K562 (cell line): ENCODE data around the gene ELMO1. TPM values are rescaled to one million over a fixed set of nuclear protein-coding genes. Genes with fewer than 3 reads are reported as not detected.

Source experiments
- ATAC-seq: fragments of 200-7000 bp; cut with Tn5 transposase; 3 replicates; pipeline ENCODE4 v1.9.1; 2020; ENCODE audit warnings: moderate library complexity
- BruUV-seq: library from RNA; stranded (reverse); fragments of 400-500 nt; replicated peaks from 2 replicates; lab custom pipeline; 2021; lab: Mats Ljungman, UMichigan
- CTCF ChIA-PET: fragments of 300-600 bp; formaldehyde crosslinking; extraction: SDS; loops from one replicate; lab custom pipeline; 2021; ENCODE audit warnings: low intra/inter-chr PET ratio; lab: Yijun Ruan, JAX
- POLR2A ChIA-PET: fragments of 300-600, 350-650 bp; sonication (Branson Sonifier 250); formaldehyde crosslinking; extraction: SDS; loops from one replicate; lab custom pipeline; 2021; ENCODE audit warnings: antibody characterized with exemption, inconsistent platforms; lab: Yijun Ruan, JAX
- DNase-seq, 4 experiments: peaks; one replicate each; pipeline versions ENCODE4 v3.0.0 to v3.0.0-alpha.2; 2011 to 2018; ENCODE audit warnings: low spot score in 3 of 4, mixed read lengths in 3 of 4; ENCODE audit errors: extremely low read depth in 1 of 4
- FAIRE-seq: peaks from 2 replicates; lab custom pipeline; 2011; peaks lifted over from hg19 to GRCh38; lab: Jason Lieb, UNC
- H2AFZ ChIP-seq: 2 replicates; pipeline ENCODE4 v1.6.0; 2011; ENCODE audit warnings: low read depth, low read length, control low read depth, inconsistent platforms
- H3K27ac ChIP-seq: fragments of 200-600 bp; 3 replicates; pipeline ENCODE4 v1.8.0; 2011; ENCODE audit warnings: low read depth, mild to moderate bottlenecking, control low read depth, inconsistent platforms, low read length, moderate library complexity, mixed read lengths; ENCODE audit errors: extremely low read depth
- H3K27me3 ChIP-seq, 2 experiments: fragments of 300-600 bp in 1 of 2; 2 replicates in 1 of 2; 3 replicates in 1 of 2; pipeline versions ENCODE4 v1.6.0 to v1.8.0; 2011; ENCODE audit warnings: inconsistent platforms in 2 of 2, low read length in 2 of 2, mild to moderate bottlenecking in 1 of 2, mixed read lengths in 1 of 2, moderate library complexity in 1 of 2; ENCODE audit not compliant: control insufficient read depth in 2 of 2, insufficient read depth in 2 of 2
- H3K36me3 ChIP-seq: fragments of 300-600 bp; 3 replicates; pipeline ENCODE4 v1.8.0; 2011; ENCODE audit warnings: mild to moderate bottlenecking, low read length, inconsistent platforms; ENCODE audit not compliant: control insufficient read depth, insufficient read depth
- H3K4me1 ChIP-seq, 2 experiments: fragments of 200-600 bp in 1 of 2; replicated peaks in 1 of 2; 2 replicates in 1 of 2; 3 replicates in 1 of 2; pipeline versions ENCODE4 v1.5.1 to v1.8.0; 2011; ENCODE audit warnings: inconsistent platforms in 2 of 2, low read length in 2 of 2, mild to moderate bottlenecking in 1 of 2, mixed read lengths in 1 of 2, moderate library complexity in 1 of 2; ENCODE audit not compliant: control insufficient read depth in 2 of 2, insufficient read depth in 2 of 2
- H3K4me2 ChIP-seq: 2 replicates; pipeline ENCODE4 v1.6.1; 2011; ENCODE audit warnings: low read length, control low read depth, inconsistent platforms, mixed read lengths; ENCODE audit not compliant: insufficient read depth
- H3K4me3 ChIP-seq: fragments of 200-600 bp; sonication (generic), shearing (Covaris generic); 2 replicates; pipeline ENCODE4 v1.5.1; 2016; ENCODE audit warnings: control low read depth, inconsistent platforms
- H3K79me2 ChIP-seq: fragments of 200-600 bp; 3 replicates; pipeline ENCODE4 v1.8.0; 2011; ENCODE audit warnings: low read length, inconsistent platforms; ENCODE audit not compliant: control insufficient read depth, insufficient read depth
- H3K9ac ChIP-seq, 2 experiments: 2 replicates each; pipeline versions ENCODE4 v1.6.0 to v1.6.1; 2011; ENCODE audit warnings: low read depth in 2 of 2, low read length in 2 of 2, control low read depth in 1 of 2, inconsistent platforms in 1 of 2, mild to moderate bottlenecking in 1 of 2, mixed read lengths in 1 of 2; ENCODE audit not compliant: insufficient read depth in 1 of 2
- H3K9me1 ChIP-seq: one replicate; pipeline ENCODE4 v1.6.0; 2011; ENCODE audit warnings: inconsistent platforms, mild to moderate bottlenecking, low read length, moderate library complexity; ENCODE audit not compliant: control insufficient read depth, insufficient read depth
- H3K9me3 ChIP-seq: replicated peaks from 2 replicates; pipeline ENCODE4 v1.5.1; 2011; ENCODE audit warnings: low read depth, low read length, inconsistent platforms; ENCODE audit not compliant: control insufficient read depth, insufficient read depth
- H4K20me1 ChIP-seq: replicated peaks from 2 replicates; pipeline ENCODE4 v1.6.1; 2011; ENCODE audit warnings: low read length, inconsistent platforms, mixed read lengths; ENCODE audit not compliant: control insufficient read depth, insufficient read depth
- KAT2B ChIP-seq: IDR thresholded peaks from one replicate; pipeline ENCODE4 v1.6.1; 2012; ENCODE audit warnings: low read depth, mild to moderate bottlenecking, control low read depth, inconsistent platforms, low read length, moderate library complexity
- KDM2B ChIP-seq: fragments of 250-450 bp; sonication (Bioruptor Pico); IDR thresholded peaks from 2 replicates; pipeline ENCODE4 v1.8.0; 2021; ENCODE audit warnings: mild to moderate bottlenecking, moderate library complexity
- MAZ ChIP-seq, 2 experiments: fragments of 450-650 bp in 1 of 2; sonication (generic) in 1 of 2; formaldehyde crosslinking; IDR thresholded peaks in 1 of 2; conservative IDR thresholded peaks in 1 of 2; 2 replicates each; pipeline versions ENCODE4 v1.4.0 to v1.5.0; 2020; ENCODE audit warnings: mild to moderate bottlenecking in 1 of 2, missing genetic modification reagents in 1 of 2
- NFXL1 ChIP-seq: fragments of 450-650 bp; formaldehyde crosslinking; IDR thresholded peaks from 2 replicates; pipeline ENCODE4 v1.4.0; 2021; ENCODE audit warnings: mild to moderate bottlenecking
- SMAD2 ChIP-seq: fragments of 150-350 bp; IDR thresholded peaks from 2 replicates; pipeline ENCODE4 v1.6.1; 2014; ENCODE audit warnings: low read depth, mild to moderate bottlenecking, low read length
- SMAD3 ChIP-seq: fragments of 450-650 bp; formaldehyde crosslinking; conservative IDR thresholded peaks from 2 replicates; pipeline ENCODE4 v1.4.0; 2020; ENCODE audit warnings: mild to moderate bottlenecking
- TAF15 ChIP-seq: fragments of 200-400 bp; formaldehyde crosslinking; IDR thresholded peaks from 2 replicates; pipeline ENCODE4 v1.6.1; 2017; ENCODE audit warnings: mild to moderate bottlenecking, low read depth, low read length, moderate library complexity
- ZNF263 ChIP-seq: sonication (generic); formaldehyde crosslinking; IDR thresholded peaks from 2 replicates; pipeline ENCODE4 v1.8.0; 2022; ENCODE audit warnings: mild to moderate bottlenecking, missing genetic modification reagents, borderline replicate concordance
- ZNF431 ChIP-seq: sonication (generic); formaldehyde crosslinking; IDR thresholded peaks from 2 replicates; pipeline ENCODE4 v1.8.0; 2022; ENCODE audit warnings: mild to moderate bottlenecking, missing genetic modification reagents
- ZSCAN32 ChIP-seq: fragments of 450-650 bp; formaldehyde crosslinking; IDR thresholded peaks from 2 replicates; pipeline ENCODE4 v1.4.0; 2020; ENCODE audit warnings: mild to moderate bottlenecking, moderate library complexity
- WGBS: fragments of 100-300 bp; shearing (Covaris generic); methylation state at CpG from one replicate; pipeline ENCODE4 v1.1.6; 2016; ENCODE audit warnings: low coverage, mixed read lengths; ENCODE audit not compliant: insufficient coverage; ENCODE audit errors: missing lambda C conversion rate; 5-methylcytosine and 5-hydroxymethylcytosine counted together
- in situ Hi-C: fragments of 300-500 bp; cut with MboI; formaldehyde crosslinking; loops from 4 replicates; pipeline ENCODE4 v1.15.0; 2018; ENCODE audit warnings: inconsistent platforms, mixed read lengths
- intact Hi-C: fragments of 100-400 bp; cut with micrococcal nuclease; formaldehyde crosslinking; loops from 2 replicates; pipeline ENCODE4 v1.14.2; 2022
- polyA plus RNA-seq, 8 experiments: library from polyadenylated mRNA; depleted of rRNA in 4 of 8; stranded (reverse) in 5 of 8; unstranded in 3 of 8; fragments of >200 nt; fragmentation: Nextera tagmentation in 2 of 8; fragmentation: Illumina TruSeq in 1 of 8; extraction: Ambion mirVana in 2 of 8; extraction: Trizol in 1 of 8; gene quantifications; 2 replicates each; pipeline versions ENCODE4 v1.2.1 to v1.2.3, GENCODE V29; 2011 to 2014; ENCODE audit warnings: inconsistent platforms in 1 of 8, missing spikeins in 1 of 8
- total RNA-seq, 7 experiments: library from RNA; depleted of rRNA in 6 of 7; stranded (reverse); fragments of >200 nt in 6 of 7; fragmentation: Illumina TruSeq in 2 of 7; extraction: Trizol in 2 of 7; gene quantifications; 2 replicates each; pipeline versions ENCODE4 v1.2.1 to v1.2.3, GENCODE V29; 2011 to 2021; ENCODE audit warnings: low replicate concordance in 1 of 7
- TF ChIP-seq, protein P1 (sequence below): fragments of 450-650 bp; IDR thresholded peaks from 2 replicates; pipeline ENCODE4 v1.6.1; 2017; ENCODE audit warnings: antibody characterized with exemption, mild to moderate bottlenecking
- TF ChIP-seq, protein P2 (sequence below): fragments of 250-450 bp; sonication (Bioruptor Pico); IDR thresholded peaks from 2 replicates; pipeline ENCODE4 v1.5.0; 2022; ENCODE audit warnings: mild to moderate bottlenecking

The ELMO1 gene
- total and polyA plus RNA-seq, 9 of the 15 experiments (the other 6 are each of a cell fraction or from before 2014, with no cell fraction given), result 0.36 to 7.2 (median 3.6) TPM

DNA sequence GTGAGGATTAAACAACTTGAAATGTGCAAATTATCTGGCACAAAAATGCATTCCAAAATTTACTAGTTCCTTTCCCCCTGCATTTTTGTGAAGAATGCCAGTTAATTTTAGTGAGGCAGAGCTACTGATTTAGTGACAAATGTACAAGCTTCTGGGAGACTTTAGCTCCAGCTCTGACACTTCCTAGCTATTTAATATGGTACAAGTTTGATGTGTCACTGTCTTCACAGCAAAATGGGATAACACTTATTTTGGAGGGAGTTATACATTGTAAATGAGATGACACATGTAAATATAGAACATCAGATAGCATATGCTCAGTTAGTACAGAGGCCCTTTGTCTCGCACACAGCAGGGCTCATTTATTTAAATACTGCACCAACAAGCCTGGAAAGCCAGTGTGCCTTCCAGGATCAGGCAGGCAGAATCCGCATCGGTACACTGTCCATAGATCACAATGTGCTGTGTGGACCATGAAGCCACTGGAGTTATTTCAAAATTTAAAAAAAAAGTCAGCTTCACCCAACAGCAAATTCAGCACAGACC, 48.7 kb downstream of the ELMO1 start (continued):
- TF ChIP-seq, protein P1, sequence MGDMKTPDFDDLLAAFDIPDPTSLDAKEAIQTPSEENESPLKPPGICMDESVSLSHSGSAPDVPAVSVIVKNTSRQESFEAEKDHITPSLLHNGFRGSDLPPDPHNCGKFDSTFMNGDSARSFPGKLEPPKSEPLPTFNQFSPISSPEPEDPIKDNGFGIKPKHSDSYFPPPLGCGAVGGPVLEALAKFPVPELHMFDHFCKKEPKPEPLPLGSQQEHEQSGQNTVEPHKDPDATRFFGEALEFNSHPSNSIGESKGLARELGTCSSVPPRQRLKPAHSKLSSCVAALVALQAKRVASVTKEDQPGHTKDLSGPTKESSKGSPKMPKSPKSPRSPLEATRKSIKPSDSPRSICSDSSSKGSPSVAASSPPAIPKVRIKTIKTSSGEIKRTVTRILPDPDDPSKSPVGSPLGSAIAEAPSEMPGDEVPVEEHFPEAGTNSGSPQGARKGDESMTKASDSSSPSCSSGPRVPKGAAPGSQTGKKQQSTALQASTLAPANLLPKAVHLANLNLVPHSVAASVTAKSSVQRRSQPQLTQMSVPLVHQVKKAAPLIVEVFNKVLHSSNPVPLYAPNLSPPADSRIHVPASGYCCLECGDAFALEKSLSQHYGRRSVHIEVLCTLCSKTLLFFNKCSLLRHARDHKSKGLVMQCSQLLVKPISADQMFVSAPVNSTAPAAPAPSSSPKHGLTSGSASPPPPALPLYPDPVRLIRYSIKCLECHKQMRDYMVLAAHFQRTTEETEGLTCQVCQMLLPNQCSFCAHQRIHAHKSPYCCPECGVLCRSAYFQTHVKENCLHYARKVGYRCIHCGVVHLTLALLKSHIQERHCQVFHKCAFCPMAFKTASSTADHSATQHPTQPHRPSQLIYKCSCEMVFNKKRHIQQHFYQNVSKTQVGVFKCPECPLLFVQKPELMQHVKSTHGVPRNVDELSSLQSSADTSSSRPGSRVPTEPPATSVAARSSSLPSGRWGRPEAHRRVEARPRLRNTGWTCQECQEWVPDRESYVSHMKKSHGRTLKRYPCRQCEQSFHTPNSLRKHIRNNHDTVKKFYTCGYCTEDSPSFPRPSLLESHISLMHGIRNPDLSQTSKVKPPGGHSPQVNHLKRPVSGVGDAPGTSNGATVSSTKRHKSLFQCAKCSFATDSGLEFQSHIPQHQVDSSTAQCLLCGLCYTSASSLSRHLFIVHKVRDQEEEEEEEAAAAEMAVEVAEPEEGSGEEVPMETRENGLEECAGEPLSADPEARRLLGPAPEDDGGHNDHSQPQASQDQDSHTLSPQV, result no peak
- TF ChIP-seq, all 486 proteins: peak for 0

DNA sequence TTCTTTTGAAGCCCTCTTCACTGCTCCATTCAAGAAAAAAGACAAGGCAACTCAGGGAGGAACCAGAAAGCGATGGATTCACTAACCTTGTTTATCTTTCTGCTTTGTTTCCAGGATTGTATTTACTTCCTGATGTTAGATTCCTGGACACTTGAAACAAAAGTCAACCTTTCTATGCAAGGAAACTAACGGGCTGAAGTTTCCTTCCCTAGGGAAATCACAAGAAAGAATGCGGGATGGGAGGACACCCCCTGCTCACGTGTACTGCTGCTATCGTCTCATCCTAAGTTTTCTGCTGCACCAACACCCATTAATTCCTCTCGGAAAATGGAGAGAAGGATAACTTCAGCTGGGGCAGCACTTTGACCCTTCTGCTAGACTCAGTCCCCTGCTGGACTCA, 50.3 kb downstream of the ELMO1 start:
- no peaks in the 10 kb centered on the region for H4K20me1 ChIP-seq
- no peaks in the 10 kb centered on the region for H3K9me3 ChIP-seq
- H3K9ac ChIP-seq, result no peak overlapping the region
- no TSS peak for BruUV-seq
- H3K36me3 ChIP-seq, result no peaks in the 10 kb centered on the region
- FAIRE-seq (no peak), DNase-seq (no peak), ATAC-seq (no peak)
- H3K4me2 ChIP-seq, result no peak overlapping the region
- H3K79me2 ChIP-seq, result no peaks in the 10 kb centered on the region
- H3K27me3 ChIP-seq, result peaks cover 0 to 12% of the 10 kb centered on the region in 2 experiments; a peak in 2 of 5 replicates
- H3K9me1 ChIP-seq, result no peaks in the 10 kb centered on the region
- H3K4me1 ChIP-seq, result no peaks in the 10 kb centered on the region
- H2AFZ ChIP-seq, result no peak overlapping the region
- POLR2A ChIA-PET, result no interaction called here
- CTCF ChIA-PET, result no interaction called here
- no peak overlapping the region for H3K27ac ChIP-seq
- 3% methylated on average over 6 of the region's 6 CpGs for WGBS
- intact Hi-C loops (no loop called here), in situ Hi-C loops (loop anchor here (25.0 kb wide), 1 partner anchor 1614 kb away; no protein-coding TSS in a partner anchor)
- no peak overlapping the region for H3K4me3 ChIP-seq
- TF ChIP-seq ZNF263, result no peak
- no peak for TF ChIP-seq KAT2B
- TF ChIP-seq KDM2B (CRISPR knock-in tag), result no peak
- no peak for TF ChIP-seq NFXL1 (CRISPR knock-in tag)
- no peak for TF ChIP-seq ZSCAN32 (CRISPR knock-in tag)
- TF ChIP-seq SMAD2, result no peak
- TF ChIP-seq, protein P2, sequence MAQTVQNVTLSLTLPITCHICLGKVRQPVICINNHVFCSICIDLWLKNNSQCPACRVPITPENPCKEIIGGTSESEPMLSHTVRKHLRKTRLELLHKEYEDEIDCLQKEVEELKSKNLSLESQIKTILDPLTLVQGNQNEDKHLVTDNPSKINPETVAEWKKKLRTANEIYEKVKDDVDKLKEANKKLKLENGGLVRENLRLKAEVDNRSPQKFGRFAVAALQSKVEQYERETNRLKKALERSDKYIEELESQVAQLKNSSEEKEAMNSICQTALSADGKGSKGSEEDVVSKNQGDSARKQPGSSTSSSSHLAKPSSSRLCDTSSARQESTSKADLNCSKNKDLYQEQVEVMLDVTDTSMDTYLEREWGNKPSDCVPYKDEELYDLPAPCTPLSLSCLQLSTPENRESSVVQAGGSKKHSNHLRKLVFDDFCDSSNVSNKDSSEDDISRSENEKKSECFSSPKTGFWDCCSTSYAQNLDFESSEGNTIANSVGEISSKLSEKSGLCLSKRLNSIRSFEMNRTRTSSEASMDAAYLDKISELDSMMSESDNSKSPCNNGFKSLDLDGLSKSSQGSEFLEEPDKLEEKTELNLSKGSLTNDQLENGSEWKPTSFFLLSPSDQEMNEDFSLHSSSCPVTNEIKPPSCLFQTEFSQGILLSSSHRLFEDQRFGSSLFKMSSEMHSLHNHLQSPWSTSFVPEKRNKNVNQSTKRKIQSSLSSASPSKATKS, result no peak
- TF ChIP-seq SMAD3 (CRISPR knock-in tag), result no peak
- no peak for TF ChIP-seq ZNF431 (CRISPR knock-in tag)
- no peak for TF ChIP-seq MAZ (CRISPR knock-in tag; conservative IDR thresholded peaks at IDR 0.05 in 1 of 2, IDR thresholded peaks at IDR 0.05 in 1 of 2)
- no peak for TF ChIP-seq TAF15
